Prostate gland (tissue), 2 donors: ENCODE measurements around the gene FCSK.

Experiments
- POLR2A ChIP-seq: fragments of 450-650 bp; IDR thresholded peaks from one replicate; pipeline ENCODE4 v1.6.1; 2016; ENCODE audit warnings: antibody characterized with exemption, mild to moderate bottlenecking
- POLR2AphosphoS5 ChIP-seq: sonication (generic); formaldehyde crosslinking; IDR thresholded peaks from one replicate; pipeline ENCODE4 v1.6.1; 2017; ENCODE audit warnings: antibody characterized with exemption
- TF ChIP-seq, protein P1 (sequence below), 4 experiments: fragments of 200-600 bp in 2 of 4; fragments of 450-650 bp in 2 of 4; sonication (generic) in 2 of 4; IDR thresholded peaks; 1 replicate in 3 of 4; 2 replicates in 1 of 4; pipeline ENCODE4 v1.5.1; 2016 to 2019; ENCODE audit warnings: antibody characterized with exemption in 4 of 4, mild to moderate bottlenecking in 2 of 4, moderate library complexity in 2 of 4

DNA sequence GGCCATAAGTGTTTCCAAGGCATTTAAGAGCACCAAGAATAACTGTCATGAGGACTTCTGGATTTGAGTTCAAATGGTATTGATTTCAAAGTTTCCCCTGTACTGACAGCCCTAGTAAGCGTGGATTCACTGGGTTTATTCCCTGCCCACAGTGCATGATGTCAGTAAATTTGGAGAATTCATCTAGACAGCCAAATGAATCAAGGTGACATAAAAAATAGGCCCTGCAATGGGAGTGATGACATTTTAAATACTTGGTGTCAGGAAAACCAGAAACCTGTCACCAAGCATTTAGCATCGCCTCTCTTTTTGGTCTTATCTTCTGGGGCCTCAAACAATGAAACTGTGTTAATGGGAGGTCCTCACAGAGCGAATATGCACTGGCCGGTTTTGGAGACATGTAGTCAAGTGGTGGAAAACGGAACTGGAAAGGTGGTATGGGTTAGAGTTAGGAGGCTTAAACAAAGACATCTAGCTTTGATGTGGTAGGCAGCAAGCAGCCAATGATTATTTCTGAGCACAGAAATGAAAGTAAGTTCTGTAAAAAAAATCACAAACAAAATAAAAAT lies 39.9 kb downstream of the FCSK start:
- TF ChIP-seq, protein P1, sequence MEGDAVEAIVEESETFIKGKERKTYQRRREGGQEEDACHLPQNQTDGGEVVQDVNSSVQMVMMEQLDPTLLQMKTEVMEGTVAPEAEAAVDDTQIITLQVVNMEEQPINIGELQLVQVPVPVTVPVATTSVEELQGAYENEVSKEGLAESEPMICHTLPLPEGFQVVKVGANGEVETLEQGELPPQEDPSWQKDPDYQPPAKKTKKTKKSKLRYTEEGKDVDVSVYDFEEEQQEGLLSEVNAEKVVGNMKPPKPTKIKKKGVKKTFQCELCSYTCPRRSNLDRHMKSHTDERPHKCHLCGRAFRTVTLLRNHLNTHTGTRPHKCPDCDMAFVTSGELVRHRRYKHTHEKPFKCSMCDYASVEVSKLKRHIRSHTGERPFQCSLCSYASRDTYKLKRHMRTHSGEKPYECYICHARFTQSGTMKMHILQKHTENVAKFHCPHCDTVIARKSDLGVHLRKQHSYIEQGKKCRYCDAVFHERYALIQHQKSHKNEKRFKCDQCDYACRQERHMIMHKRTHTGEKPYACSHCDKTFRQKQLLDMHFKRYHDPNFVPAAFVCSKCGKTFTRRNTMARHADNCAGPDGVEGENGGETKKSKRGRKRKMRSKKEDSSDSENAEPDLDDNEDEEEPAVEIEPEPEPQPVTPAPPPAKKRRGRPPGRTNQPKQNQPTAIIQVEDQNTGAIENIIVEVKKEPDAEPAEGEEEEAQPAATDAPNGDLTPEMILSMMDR (IDR thresholded peaks at IDR 0.05), result no peak
- no peak for TF ChIP-seq POLR2AphosphoS5
- TF ChIP-seq POLR2A, result no peak
